ENCODE measurements around the gene CREBL2.

The CREBL2 gene

GRCh38 chr12:12673296-12673695 lies 61.6 kb downstream of the CREBL2 start:
- Histone ChIP-seq H3K36me3 (ENCODE audit: insufficient read depth, low read length) (no peaks in the 10 kb centered on the region), H3K79me2 (ENCODE audit: insufficient read depth, low read length) (no peaks in the 10 kb centered on the region)

DNA sequence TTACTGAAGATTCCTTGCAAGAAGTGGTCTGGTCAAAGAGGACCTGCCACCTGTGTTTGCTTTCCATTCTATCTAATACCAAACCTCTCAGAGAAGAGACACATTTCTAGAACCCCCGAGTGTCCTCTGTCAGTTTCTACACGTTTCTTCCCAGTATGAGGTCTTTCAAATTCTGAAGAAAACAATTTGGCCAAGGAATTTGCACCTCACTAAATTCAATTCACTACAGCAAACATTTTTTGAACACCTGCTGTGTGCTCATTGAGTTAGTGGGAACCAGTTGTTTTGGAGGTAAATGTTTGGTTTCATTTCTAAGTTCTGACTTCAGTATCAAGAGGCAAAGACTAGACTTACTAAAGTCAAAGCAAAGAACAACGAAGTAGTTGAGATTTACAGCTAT lies 64.9 kb downstream of the CREBL2 start:
- Histone ChIP-seq H3K4me2 (ENCODE audit: low read length) (no peak overlapping the region), H3K9ac (ENCODE audit: low read length) (no peak overlapping the region), H3K27ac (ENCODE audit: low read depth, low read length, poor library complexity, severe bottlenecking) (no peak overlapping the region), H3K79me2 (ENCODE audit: insufficient read depth, low read length) (no peaks in the 10 kb centered on the region), H3K9me2 (ENCODE audit: low read depth, low read length) (no peaks in the 10 kb centered on the region), H3K4me1 (ENCODE audit: insufficient read depth, low read length, severe bottlenecking) (no peaks in the 10 kb centered on the region), H3K27me3 (ENCODE audit: insufficient read depth, low read length) (no peaks in the 10 kb centered on the region), H3F3A (ENCODE audit: insufficient read depth, low read length) (no peaks in the 10 kb centered on the region), H4K20me1 (ENCODE audit: insufficient read depth, low read length) (no peaks in the 10 kb centered on the region), H3K36me3 (ENCODE audit: insufficient read depth, low read length) (no peaks in the 10 kb centered on the region), H2AFZ (ENCODE audit: low read length) (no peak overlapping the region), H3K9me3 (ENCODE audit: low read length) (no peaks in the 10 kb centered on the region), H3K4me3 (ENCODE audit: low read depth, low read length, poor library complexity, severe bottlenecking) (no peak overlapping the region)
- no peak for TF ChIP-seq EZH2 (IDR thresholded peaks at IDR 0.05; ENCODE audit: borderline replicate concordance, low read length)
- TF ChIP-seq, protein P1, sequence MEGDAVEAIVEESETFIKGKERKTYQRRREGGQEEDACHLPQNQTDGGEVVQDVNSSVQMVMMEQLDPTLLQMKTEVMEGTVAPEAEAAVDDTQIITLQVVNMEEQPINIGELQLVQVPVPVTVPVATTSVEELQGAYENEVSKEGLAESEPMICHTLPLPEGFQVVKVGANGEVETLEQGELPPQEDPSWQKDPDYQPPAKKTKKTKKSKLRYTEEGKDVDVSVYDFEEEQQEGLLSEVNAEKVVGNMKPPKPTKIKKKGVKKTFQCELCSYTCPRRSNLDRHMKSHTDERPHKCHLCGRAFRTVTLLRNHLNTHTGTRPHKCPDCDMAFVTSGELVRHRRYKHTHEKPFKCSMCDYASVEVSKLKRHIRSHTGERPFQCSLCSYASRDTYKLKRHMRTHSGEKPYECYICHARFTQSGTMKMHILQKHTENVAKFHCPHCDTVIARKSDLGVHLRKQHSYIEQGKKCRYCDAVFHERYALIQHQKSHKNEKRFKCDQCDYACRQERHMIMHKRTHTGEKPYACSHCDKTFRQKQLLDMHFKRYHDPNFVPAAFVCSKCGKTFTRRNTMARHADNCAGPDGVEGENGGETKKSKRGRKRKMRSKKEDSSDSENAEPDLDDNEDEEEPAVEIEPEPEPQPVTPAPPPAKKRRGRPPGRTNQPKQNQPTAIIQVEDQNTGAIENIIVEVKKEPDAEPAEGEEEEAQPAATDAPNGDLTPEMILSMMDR (IDR thresholded peaks at IDR 0.05; ENCODE audit: low read length) = no peak

More at GRCh38 chr12:12673296-12673695, 61.6 kb downstream of the CREBL2 start:
- H3K4me3 ChIP-seq (ENCODE audit: low read depth, low read length, poor library complexity, severe bottlenecking) = no peak overlapping the region
- H3K4me2 ChIP-seq (ENCODE audit: low read length) = no peak overlapping the region
- no peaks in the 10 kb centered on the region for H3K27me3 ChIP-seq (ENCODE audit: insufficient read depth, low read length)
- H4K20me1 ChIP-seq (ENCODE audit: insufficient read depth, low read length) = no peaks in the 10 kb centered on the region
- H3K9me3 ChIP-seq (ENCODE audit: low read length) = no peaks in the 10 kb centered on the region
- H3F3A ChIP-seq (ENCODE audit: insufficient read depth, low read length) = no peaks in the 10 kb centered on the region
- no peak overlapping the region for H3K27ac ChIP-seq (ENCODE audit: low read depth, low read length, poor library complexity, severe bottlenecking)
- H3K9ac ChIP-seq (ENCODE audit: low read length) = no peak overlapping the region
- TF ChIP-seq EZH2 (IDR thresholded peaks at IDR 0.05; ENCODE audit: borderline replicate concordance, low read length) = no peak
- TF ChIP-seq, protein P1 (IDR thresholded peaks at IDR 0.05; ENCODE audit: low read length) = no peak
- H3K9me2 ChIP-seq (ENCODE audit: low read depth, low read length) = no peaks in the 10 kb centered on the region
- no peak overlapping the region for H2AFZ ChIP-seq (ENCODE audit: low read length)
- peaks cover 3% of the 10 kb centered on the region for H3K4me1 ChIP-seq (ENCODE audit: insufficient read depth, low read length, severe bottlenecking)

GRCh38 chr12:12681061-12681765 lies 69.5 kb downstream of the CREBL2 start:
- no peaks in the 10 kb centered on the region for H3K4me1 ChIP-seq (ENCODE audit: insufficient read depth, low read length, severe bottlenecking)
- TF ChIP-seq, protein P1 (IDR thresholded peaks at IDR 0.05; ENCODE audit: low read length) = no peak
- TF ChIP-seq EZH2 (IDR thresholded peaks at IDR 0.05; ENCODE audit: borderline replicate concordance, low read length) = no peak
- H3K79me2 ChIP-seq (ENCODE audit: insufficient read depth, low read length) = no peaks in the 10 kb centered on the region
- no peaks in the 10 kb centered on the region for H3K9me3 ChIP-seq (ENCODE audit: low read length)
- H3K27me3 ChIP-seq (ENCODE audit: insufficient read depth, low read length) = no peaks in the 10 kb centered on the region
- H3K9me2 ChIP-seq (ENCODE audit: low read depth, low read length) = no peaks in the 10 kb centered on the region
- no peak overlapping the region for H3K27ac ChIP-seq (ENCODE audit: low read depth, low read length, poor library complexity, severe bottlenecking)
- no peak overlapping the region for H2AFZ ChIP-seq (ENCODE audit: low read length)
- H3F3A ChIP-seq (ENCODE audit: insufficient read depth, low read length) = no peaks in the 10 kb centered on the region
- no peaks in the 10 kb centered on the region for H3K36me3 ChIP-seq (ENCODE audit: insufficient read depth, low read length)
- H3K4me3 ChIP-seq (ENCODE audit: low read depth, low read length, poor library complexity, severe bottlenecking) = no peak overlapping the region
- no peak overlapping the region for H3K4me2 ChIP-seq (ENCODE audit: low read length)
- no peaks in the 10 kb centered on the region for H4K20me1 ChIP-seq (ENCODE audit: insufficient read depth, low read length)
- H3K9ac ChIP-seq (ENCODE audit: low read length) = no peak overlapping the region

Measured in OCI-LY1 (cell line).